ENCODE data around the gene NKX2-4. TPM values are rescaled to one million over a fixed set of nuclear protein-coding genes. Genes with fewer than 3 reads are reported as not detected.

The NKX2-4 gene
- total and polyA plus RNA-seq, 2 experiments from 2014 or later = not detected

DNA sequence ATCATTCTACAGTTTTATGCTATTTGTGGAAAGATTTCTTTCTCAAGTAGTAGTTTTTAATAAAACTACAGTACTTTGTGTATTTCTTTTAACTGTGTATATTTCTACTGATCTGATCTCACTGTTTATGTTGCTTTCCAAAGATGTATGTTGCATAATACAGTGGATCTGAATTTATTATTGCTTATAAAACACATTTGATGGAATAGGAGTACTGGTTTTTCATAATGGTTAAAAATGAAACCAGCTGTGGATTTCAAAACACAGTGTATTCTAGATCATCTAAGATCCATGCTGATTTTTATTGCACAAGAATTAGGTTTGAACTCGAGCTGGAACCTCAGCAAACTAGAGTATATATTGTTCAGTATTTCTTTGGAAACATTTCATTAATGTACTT, 8.0 kb downstream of the NKX2-4 start:
- H3K27ac ChIP-seq = no peak overlapping the region
- H3K9me2 ChIP-seq (ENCODE audit: insufficient read depth) = no peaks in the 10 kb centered on the region
- no peaks in the 10 kb centered on the region for H3K4me1 ChIP-seq (ENCODE audit: insufficient read depth)
- in situ Hi-C loops (cut with MboI) = no loop called here
- H2AFZ ChIP-seq = no peak overlapping the region
- H3K79me2 ChIP-seq (ENCODE audit: insufficient read depth) = no peaks in the 10 kb centered on the region
- no peak for DNase-seq
- no peaks in the 10 kb centered on the region for H4K20me1 ChIP-seq (ENCODE audit: insufficient read depth)
- H3K9ac ChIP-seq = no peak overlapping the region
- peaks cover 22% of the 10 kb centered on the region for H3K27me3 ChIP-seq (replicated peaks; ENCODE audit: insufficient read depth)
- H3F3A ChIP-seq (ENCODE audit: insufficient read depth) = peaks cover 13% of the 10 kb centered on the region; the same call in 1 of the 2 replicates
- no peak overlapping the region for H3K4me2 ChIP-seq (ENCODE audit: unreplicated experiment)
- no peaks in the 10 kb centered on the region for H3K9me3 ChIP-seq (ENCODE audit: low read depth)
- no peak overlapping the region for H3K4me3 ChIP-seq
- H3K36me3 ChIP-seq (ENCODE audit: low read depth) = peaks cover 58% of the 10 kb centered on the region
- TF ChIP-seq EZH2 (IDR thresholded peaks at IDR 0.05; ENCODE audit: insufficient read depth, poor library complexity, severe bottlenecking) (no peak), EZH2phosphoT487 (IDR thresholded peaks at IDR 0.05; ENCODE audit: insufficient read depth, low read depth) (no peak)
- WGBS, 2 experiments (ENCODE audit: low coverage in 1 of 2, low lambda C conversion rate in 2 of 2, missing lambda C conversion rate in 2 of 2) = 38 to 60% methylated on average over 1 of the region's 1 CpG

DNA sequence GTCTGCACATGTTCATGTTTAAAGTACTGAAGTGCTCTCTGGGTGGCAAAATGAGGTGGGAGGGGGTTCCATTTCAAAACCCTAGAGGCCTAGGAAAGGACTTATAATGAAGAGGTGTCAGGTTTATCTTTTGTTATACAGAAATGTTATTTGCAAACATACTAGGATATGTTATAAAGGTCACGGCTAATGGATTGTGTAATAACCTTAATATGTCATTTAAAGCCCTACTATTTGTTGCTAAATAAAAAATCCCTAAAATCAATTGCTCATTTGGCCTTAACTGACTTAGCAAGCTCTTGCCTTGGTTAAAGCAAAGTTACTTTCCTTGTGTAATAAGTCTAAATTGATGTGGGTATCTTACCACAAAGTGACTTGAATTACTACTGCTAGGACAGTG, 8.8 kb downstream of the NKX2-4 start:
- H4K20me1 ChIP-seq (ENCODE audit: insufficient read depth) = no peaks in the 10 kb centered on the region
- H3K4me2 ChIP-seq (ENCODE audit: unreplicated experiment) = no peak overlapping the region
- H3K79me2 ChIP-seq (ENCODE audit: insufficient read depth) = no peaks in the 10 kb centered on the region
- peaks cover 14% of the 10 kb centered on the region for H3K27me3 ChIP-seq (replicated peaks; ENCODE audit: insufficient read depth)
- H3K9me3 ChIP-seq (ENCODE audit: low read depth) = no peaks in the 10 kb centered on the region
- no peaks in the 10 kb centered on the region for H3K4me1 ChIP-seq (ENCODE audit: insufficient read depth)
- no peaks in the 10 kb centered on the region for H3K9me2 ChIP-seq (ENCODE audit: insufficient read depth)
- H3K9ac ChIP-seq = no peak overlapping the region
- no peak overlapping the region for H3K27ac ChIP-seq
- TF ChIP-seq EZH2 (IDR thresholded peaks at IDR 0.05; ENCODE audit: insufficient read depth, poor library complexity, severe bottlenecking) (no peak), EZH2phosphoT487 (IDR thresholded peaks at IDR 0.05; ENCODE audit: insufficient read depth, low read depth) (no peak)
- H2AFZ ChIP-seq = no peak overlapping the region
- 96 to 100% methylated on average over 1 of the region's 1 CpG for WGBS, 2 experiments (ENCODE audit: low coverage in 1 of 2, low lambda C conversion rate in 2 of 2, missing lambda C conversion rate in 2 of 2)
- in situ Hi-C loops (cut with MboI) = no loop called here
- no peak overlapping the region for H3K4me3 ChIP-seq
- H3F3A ChIP-seq (ENCODE audit: insufficient read depth) = peaks cover 13% of the 10 kb centered on the region; the same call in 1 of the 2 replicates
- peaks cover 66% of the 10 kb centered on the region for H3K36me3 ChIP-seq (ENCODE audit: low read depth)
- DNase-seq = no peak

DNA sequence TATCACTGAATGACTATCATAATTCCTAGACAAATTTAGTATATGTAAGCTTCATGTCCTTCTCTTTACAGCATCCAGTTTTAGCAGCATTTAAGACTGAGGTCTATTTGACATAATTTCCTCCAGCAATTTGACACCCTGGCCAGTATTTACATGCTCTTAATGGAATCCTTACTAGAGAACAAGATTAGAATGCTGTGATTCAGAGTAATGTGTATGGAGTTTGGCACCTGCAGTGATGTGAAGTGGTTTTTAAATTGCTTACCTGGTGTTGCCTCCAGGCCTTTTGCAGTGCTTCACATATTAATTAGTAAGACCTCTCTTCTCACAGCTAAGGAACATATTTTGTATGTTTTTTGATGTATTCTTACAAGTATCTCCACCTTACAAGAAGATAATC, 9.8 kb downstream of the NKX2-4 start:
- H4K20me1 ChIP-seq (ENCODE audit: insufficient read depth) = no peaks in the 10 kb centered on the region
- H2AFZ ChIP-seq = no peak overlapping the region
- H3K4me1 ChIP-seq (ENCODE audit: insufficient read depth) = no peaks in the 10 kb centered on the region
- no peaks in the 10 kb centered on the region for H3K79me2 ChIP-seq (ENCODE audit: insufficient read depth)
- no peaks in the 10 kb centered on the region for H3K9me3 ChIP-seq (ENCODE audit: low read depth)
- no peak for TF ChIP-seq EZH2phosphoT487 (IDR thresholded peaks at IDR 0.05; ENCODE audit: insufficient read depth, low read depth)
- TF ChIP-seq EZH2 (IDR thresholded peaks at IDR 0.05; ENCODE audit: insufficient read depth, poor library complexity, severe bottlenecking) = no peak
- H3K4me3 ChIP-seq = no peak overlapping the region
- H3K27me3 ChIP-seq (replicated peaks; ENCODE audit: insufficient read depth) = peaks cover 8% of the 10 kb centered on the region; the same call in 1 of the 2 replicates
- H3K36me3 ChIP-seq (ENCODE audit: low read depth) = peaks cover 74% of the 10 kb centered on the region
- no peak for DNase-seq
- no peak overlapping the region for H3K27ac ChIP-seq
- in situ Hi-C loops (cut with MboI) = no loop called here
- no peaks in the 10 kb centered on the region for H3K9me2 ChIP-seq (ENCODE audit: insufficient read depth)
- H3K4me2 ChIP-seq (ENCODE audit: unreplicated experiment) = no peak overlapping the region
- H3F3A ChIP-seq (ENCODE audit: insufficient read depth) = peaks cover 8% of the 10 kb centered on the region; the same call in 1 of the 2 replicates
- no peak overlapping the region for H3K9ac ChIP-seq

DNA sequence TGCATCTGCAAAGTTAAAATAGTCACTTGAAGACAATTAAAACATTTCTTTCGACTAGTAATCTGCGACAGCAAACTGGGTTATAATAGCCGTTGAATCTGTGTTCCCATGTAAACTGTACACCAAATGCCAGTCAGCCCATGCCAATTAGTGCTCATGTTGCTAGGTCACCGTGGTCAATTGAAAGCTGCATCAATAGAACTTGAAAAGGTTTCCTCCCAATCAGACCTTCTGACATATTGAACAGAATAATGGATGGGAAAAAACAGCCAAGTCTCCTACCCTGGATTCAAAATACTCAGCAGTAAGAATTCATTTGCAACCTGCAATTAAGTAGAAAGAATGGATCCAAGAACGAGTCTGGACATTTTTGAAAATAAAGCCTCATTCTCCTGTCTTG, 11.2 kb downstream of the NKX2-4 start:
- 0 out of 2 replicates have a peak, but pooled peaks cover 8% of the 10 kb centered on the region for H3K79me2 ChIP-seq (ENCODE audit: insufficient read depth)
- no peak overlapping the region for H3K9ac ChIP-seq
- no peaks in the 10 kb centered on the region for H4K20me1 ChIP-seq (ENCODE audit: insufficient read depth)
- H3F3A ChIP-seq (ENCODE audit: insufficient read depth) = no peaks in the 10 kb centered on the region
- no peak for DNase-seq
- in situ Hi-C loops (cut with MboI) = no loop called here
- H3K4me1 ChIP-seq (ENCODE audit: insufficient read depth) = no peaks in the 10 kb centered on the region
- no peak overlapping the region for H3K4me3 ChIP-seq
- H3K9me2 ChIP-seq (ENCODE audit: insufficient read depth) = no peaks in the 10 kb centered on the region
- H3K4me2 ChIP-seq (ENCODE audit: unreplicated experiment) = no peak overlapping the region
- H3K27ac ChIP-seq = no peak overlapping the region
- peaks cover 83% of the 10 kb centered on the region for H3K36me3 ChIP-seq (ENCODE audit: low read depth)
- no peak overlapping the region for H2AFZ ChIP-seq
- no peaks in the 10 kb centered on the region for H3K27me3 ChIP-seq (replicated peaks; ENCODE audit: insufficient read depth)
- WGBS, 2 experiments (ENCODE audit: low coverage in 1 of 2, low lambda C conversion rate in 2 of 2, missing lambda C conversion rate in 2 of 2) = 98% methylated on average over 5 of the region's 5 CpGs
- TF ChIP-seq EZH2 (IDR thresholded peaks at IDR 0.05; ENCODE audit: insufficient read depth, poor library complexity, severe bottlenecking) = no peak
- no peak for TF ChIP-seq EZH2phosphoT487 (IDR thresholded peaks at IDR 0.05; ENCODE audit: insufficient read depth, low read depth)
- H3K9me3 ChIP-seq (ENCODE audit: low read depth) = no peaks in the 10 kb centered on the region
